ENCODE results near the gene PIWIL4.

DNA sequence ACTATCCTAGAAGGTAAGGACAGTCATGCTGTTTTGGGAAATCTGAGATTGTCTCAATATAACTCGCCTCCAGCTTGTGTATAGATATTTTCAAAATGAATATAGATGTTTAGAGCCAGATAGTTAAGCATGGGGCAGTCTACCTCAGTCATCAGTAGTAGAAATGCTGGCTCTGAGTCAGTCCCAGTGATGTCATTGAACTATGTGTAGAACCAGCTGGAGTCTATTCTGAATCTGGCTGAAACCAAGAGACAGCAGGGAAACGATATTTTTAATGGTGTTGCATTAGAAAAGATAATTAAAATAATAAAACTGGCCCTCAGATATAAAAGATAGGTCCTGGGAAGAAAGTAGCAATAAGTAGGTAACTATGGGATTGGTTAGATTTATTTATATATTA lies 25.9 kb downstream of the PIWIL4 start:
- TF ChIP-seq, protein P1, sequence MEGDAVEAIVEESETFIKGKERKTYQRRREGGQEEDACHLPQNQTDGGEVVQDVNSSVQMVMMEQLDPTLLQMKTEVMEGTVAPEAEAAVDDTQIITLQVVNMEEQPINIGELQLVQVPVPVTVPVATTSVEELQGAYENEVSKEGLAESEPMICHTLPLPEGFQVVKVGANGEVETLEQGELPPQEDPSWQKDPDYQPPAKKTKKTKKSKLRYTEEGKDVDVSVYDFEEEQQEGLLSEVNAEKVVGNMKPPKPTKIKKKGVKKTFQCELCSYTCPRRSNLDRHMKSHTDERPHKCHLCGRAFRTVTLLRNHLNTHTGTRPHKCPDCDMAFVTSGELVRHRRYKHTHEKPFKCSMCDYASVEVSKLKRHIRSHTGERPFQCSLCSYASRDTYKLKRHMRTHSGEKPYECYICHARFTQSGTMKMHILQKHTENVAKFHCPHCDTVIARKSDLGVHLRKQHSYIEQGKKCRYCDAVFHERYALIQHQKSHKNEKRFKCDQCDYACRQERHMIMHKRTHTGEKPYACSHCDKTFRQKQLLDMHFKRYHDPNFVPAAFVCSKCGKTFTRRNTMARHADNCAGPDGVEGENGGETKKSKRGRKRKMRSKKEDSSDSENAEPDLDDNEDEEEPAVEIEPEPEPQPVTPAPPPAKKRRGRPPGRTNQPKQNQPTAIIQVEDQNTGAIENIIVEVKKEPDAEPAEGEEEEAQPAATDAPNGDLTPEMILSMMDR (conservative IDR thresholded peaks at IDR 0.05; ENCODE audit: low read length): no peak
- no peak for TF ChIP-seq EZH2phosphoT487 (IDR thresholded peaks at IDR 0.05; ENCODE audit: borderline replicate concordance, low read depth, low read length)
